Upper lobe of right lung (tissue), 1 donor: ENCODE results near the gene CSTPP1. TPM values are rescaled to one million over a fixed set of nuclear protein-coding genes. Genes with fewer than 3 reads are reported as not detected.

Experiments used
- ATAC-seq: fragments of 200-7000 bp; cut with Tn5 transposase; one replicate; pipeline ENCODE4 v1.9.1; 2020; ENCODE audit warnings: mild to moderate bottlenecking, moderate library complexity
- DNase-seq: peaks from one replicate; pipeline ENCODE4 v3.0.0-alpha.2; 2020
- H3K27ac ChIP-seq: fragments of 200-600 bp; one replicate; pipeline ENCODE4 v1.8.0; 2022
- H3K27me3 ChIP-seq: fragments of 200-600 bp; one replicate; pipeline ENCODE4 v1.8.0; 2022; ENCODE audit warnings: mild to moderate bottlenecking
- H3K36me3 ChIP-seq: fragments of 200-600 bp; one replicate; pipeline ENCODE4 v1.8.0; 2022
- H3K4me1 ChIP-seq: fragments of 200-600 bp; one replicate; pipeline ENCODE4 v1.8.0; 2022
- H3K4me3 ChIP-seq: fragments of 200-600 bp; one replicate; pipeline ENCODE4 v1.8.0; 2022; ENCODE audit warnings: mild to moderate bottlenecking
- H3K9me3 ChIP-seq: fragments of 200-600 bp; one replicate; pipeline ENCODE4 v1.8.0; 2022
- CTCF ChIP-seq: fragments of 200-600 bp; IDR thresholded peaks from one replicate; pipeline ENCODE4 v1.8.0; 2022; ENCODE audit warnings: antibody characterized with exemption
- intact Hi-C: fragments of 100-400 bp; cut with DNase I; formaldehyde crosslinking; loops from one replicate; pipeline ENCODE4 v1.11.0; 2022
- total RNA-seq: library from RNA; stranded (reverse); fragmentation: NEBNext Ultra II Directional; extraction: Animal tissue kit (Norgen Biotek cat#: 25700); gene quantifications from one replicate; pipeline ENCODE4 v1.2.1, GENCODE V29; 2021
- donor health status: DM: no; HTN: yes; CAD: no; lungs with severe emphysema.

CSTPP1 gene
- total RNA-seq, 1 donor from 2014 or later, result 26.2 TPM

GRCh38 chr11:47056261-47056915 is 119.8 kb downstream of the CSTPP1 start:
- intact Hi-C loops, result no loop called here
- Histone ChIP-seq H3K27ac (no peak overlapping the region), H3K9me3 (no peaks in the 10 kb centered on the region), H3K4me1 (no peaks in the 10 kb centered on the region), H3K4me3 (no peak overlapping the region), H3K27me3 (no peaks in the 10 kb centered on the region), H3K36me3 (peaks cover 6% of the 10 kb centered on the region)
- no peak for TF ChIP-seq CTCF
- ATAC-seq, result no peak
- no peak for DNase-seq

GRCh38 chr11:47057365-47057764 is 120.8 kb downstream of the CSTPP1 start:
- Histone ChIP-seq H3K9me3 (no peaks in the 10 kb centered on the region), H3K4me3 (no peak overlapping the region), H3K4me1 (no peaks in the 10 kb centered on the region), H3K27me3 (no peaks in the 10 kb centered on the region), H3K36me3 (peaks cover 6% of the 10 kb centered on the region), H3K27ac (no peak overlapping the region)
- intact Hi-C loops, result no loop called here
- no peak for DNase-seq
- no peak for TF ChIP-seq CTCF
- no peak for ATAC-seq

DNA sequence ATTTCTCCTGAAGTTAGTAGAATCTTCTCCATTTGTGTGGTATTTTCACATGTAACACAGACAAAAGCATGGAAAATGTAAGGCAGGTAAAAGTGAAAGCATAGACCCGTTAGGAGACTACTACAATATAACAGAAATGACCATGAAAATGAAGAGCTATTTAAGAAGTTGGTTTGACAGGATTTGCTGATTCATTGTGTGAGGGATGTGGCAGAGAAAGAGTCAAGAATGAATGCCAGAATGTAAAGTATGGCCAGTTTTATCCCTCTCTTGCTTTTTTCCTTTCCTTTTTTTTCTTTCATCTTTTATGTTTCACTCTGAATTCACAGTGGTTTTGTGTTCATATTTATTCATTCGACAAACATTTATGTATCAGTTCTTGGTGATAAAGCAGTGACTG is 124.2 kb downstream of the CSTPP1 start:
- no peak for ATAC-seq
- Histone ChIP-seq H3K4me3 (no peak overlapping the region), H3K4me1 (no peaks in the 10 kb centered on the region), H3K27ac (no peak overlapping the region), H3K9me3 (no peaks in the 10 kb centered on the region), H3K27me3 (no peaks in the 10 kb centered on the region), H3K36me3 (peaks cover 6% of the 10 kb centered on the region)
- intact Hi-C loops, result no loop called here
- no peak for TF ChIP-seq CTCF
- DNase-seq, result no peak

DNA sequence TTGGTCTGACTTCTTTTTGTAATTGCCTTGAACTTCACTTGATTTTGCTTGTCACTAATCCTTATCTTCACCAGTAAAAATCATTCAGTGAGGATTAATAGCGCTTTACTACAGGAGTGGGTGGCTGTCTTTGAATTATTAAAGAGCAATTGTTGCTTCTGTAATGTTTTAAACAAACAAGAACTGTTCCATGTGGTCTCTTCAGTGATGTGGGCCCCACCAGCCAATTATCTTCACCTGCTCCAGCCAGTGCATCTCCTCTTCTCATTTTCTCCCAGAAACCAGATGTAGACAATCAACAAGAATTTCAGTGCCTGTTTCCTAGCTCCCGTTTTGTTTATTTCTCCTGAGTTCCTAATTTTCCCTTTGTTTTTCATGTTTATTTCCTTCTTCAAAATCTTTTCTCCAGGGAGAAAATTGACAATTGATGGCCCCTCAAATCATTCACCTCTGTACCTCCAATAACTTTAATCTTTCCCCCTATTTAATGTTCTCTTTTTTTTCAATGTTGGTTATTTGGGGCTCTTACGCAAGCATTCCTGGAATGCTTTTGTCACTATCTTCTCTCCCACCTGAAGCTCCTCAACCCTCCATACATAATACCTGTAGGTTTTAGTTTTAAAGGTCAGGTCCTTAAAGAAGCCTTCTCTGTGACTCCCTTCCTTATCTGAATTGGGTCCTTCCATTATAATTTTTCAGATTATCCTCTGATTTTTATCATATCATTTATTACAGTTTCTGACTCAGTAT is 125.0 kb downstream of the CSTPP1 start:
- no peak overlapping the region for H3K4me3 ChIP-seq
- no peak for ATAC-seq
- no peak for DNase-seq
- no peaks in the 10 kb centered on the region for H3K27me3 ChIP-seq
- H3K36me3 ChIP-seq, result peaks cover 6% of the 10 kb centered on the region
- no peaks in the 10 kb centered on the region for H3K4me1 ChIP-seq
- no peaks in the 10 kb centered on the region for H3K9me3 ChIP-seq
- no peak overlapping the region for H3K27ac ChIP-seq
- intact Hi-C loops, result no loop called here
- no peak for TF ChIP-seq CTCF

GRCh38 chr11:47062736-47063135 is 126.2 kb downstream of the CSTPP1 start:
- no peak overlapping the region for H3K4me3 ChIP-seq
- no peak for ATAC-seq
- H3K27ac ChIP-seq, result no peak overlapping the region
- no peaks in the 10 kb centered on the region for H3K9me3 ChIP-seq
- peaks cover 6% of the 10 kb centered on the region for H3K36me3 ChIP-seq
- H3K27me3 ChIP-seq, result no peaks in the 10 kb centered on the region
- no peak for DNase-seq
- no peaks in the 10 kb centered on the region for H3K4me1 ChIP-seq
- intact Hi-C loops, result no loop called here
- no peak for TF ChIP-seq CTCF
